HEK293 (cell line): ENCODE results near the gene PSMC3.
"Not testable (repeated sequence)": the region's sequence is repeated elsewhere in the genome, so short reads cannot be mapped to it uniquely, and the experiment has no call there.

Experiments used
- CTCF ChIA-PET: fragments of 350-600 bp; formaldehyde crosslinking; extraction: SDS; loops from one replicate; lab custom pipeline; 2021; ENCODE audit warnings: antibody characterized with exemption; lab: Yijun Ruan, JAX
- POLR2A ChIA-PET: fragments of 300-600 bp; formaldehyde crosslinking; extraction: SDS; loops from one replicate; lab custom pipeline; 2020; ENCODE audit warnings: antibody characterized with exemption, inconsistent platforms; lab: Yijun Ruan, JAX
- H3K27ac ChIP-seq: fragments of 200-500 bp; sonication (Bioruptor generic); 2 replicates; pipeline ENCODE4 v1.5.1; 2014; ENCODE audit warnings: low read depth, low read length, control low read depth, inconsistent platforms; ENCODE audit errors: extremely low read depth
- H3K36me3 ChIP-seq, 2 experiments: fragments of 200-500 bp in 1 of 2; sonication (Bioruptor generic) in 1 of 2; 1 replicate in 1 of 2; 2 replicates in 1 of 2; pipeline ENCODE4 v1.5.1; 2014 to 2017; ENCODE audit warnings: inconsistent platforms in 2 of 2, low read length in 2 of 2; ENCODE audit not compliant: control insufficient read depth in 2 of 2, insufficient read depth in 1 of 2
- H3K4me1 ChIP-seq: fragments of 200-500 bp; sonication (Bioruptor generic); 2 replicates; pipeline ENCODE4 v1.5.1; 2014; ENCODE audit warnings: mild to moderate bottlenecking, low read length, inconsistent platforms; ENCODE audit not compliant: control insufficient read depth, insufficient read depth
- H3K4me3 ChIP-seq: 2 replicates; pipeline ENCODE4 v1.5.1; 2011; ENCODE audit warnings: low read depth, mild to moderate bottlenecking, control low read depth, low read length, moderate library complexity
- H3K9me3 ChIP-seq: fragments of 200-500 bp; sonication (Bioruptor generic); 2 replicates; pipeline ENCODE4 v1.5.1; 2014; ENCODE audit warnings: low read depth, low read length, inconsistent platforms; ENCODE audit not compliant: control insufficient read depth, insufficient read depth
- GLIS1 ChIP-seq: fragments of 450-650 bp; formaldehyde crosslinking; IDR thresholded peaks from 2 replicates; pipeline ENCODE4 v1.5.1; 2016; ENCODE audit warnings: missing biosample characterization, missing genetic modification characterization
- SP7 ChIP-seq: fragments of 450-650 bp; formaldehyde crosslinking; IDR thresholded peaks from 2 replicates; pipeline ENCODE4 v1.5.1; 2016; ENCODE audit warnings: missing biosample characterization, missing genetic modification characterization
- WT1 ChIP-seq: fragments of 450-650 bp; formaldehyde crosslinking; IDR thresholded peaks from 2 replicates; pipeline ENCODE4 v1.5.1; 2016; ENCODE audit warnings: missing biosample characterization, missing genetic modification characterization
- ZBTB17 ChIP-seq: fragments of 450-650 bp; formaldehyde crosslinking; IDR thresholded peaks from 2 replicates; pipeline ENCODE4 v1.5.1; 2016; ENCODE audit warnings: missing biosample characterization, missing genetic modification characterization
- ZEB2 ChIP-seq: fragments of 450-650 bp; formaldehyde crosslinking; IDR thresholded peaks from 2 replicates; pipeline ENCODE4 v1.5.1; 2016; ENCODE audit warnings: missing biosample characterization, missing genetic modification characterization
- ZNF2 ChIP-seq: fragments of 450-650 bp; formaldehyde crosslinking; IDR thresholded peaks from 2 replicates; pipeline ENCODE4 v1.5.1; 2016; ENCODE audit warnings: missing biosample characterization, missing genetic modification characterization
- ZNF600 ChIP-seq: fragments of 450-650 bp; formaldehyde crosslinking; IDR thresholded peaks from 2 replicates; pipeline ENCODE4 v1.5.1; 2016; ENCODE audit warnings: missing biosample characterization, missing genetic modification characterization
- ZNF654 ChIP-seq: fragments of 450-650 bp; formaldehyde crosslinking; IDR thresholded peaks from 2 replicates; pipeline ENCODE4 v1.5.1; 2016; ENCODE audit warnings: low read depth, missing biosample characterization, missing genetic modification characterization
- ZNF660 ChIP-seq: fragments of 450-650 bp; IDR thresholded peaks from 2 replicates; pipeline ENCODE4 v1.5.1; 2018; ENCODE audit warnings: missing biosample characterization, mild to moderate bottlenecking, missing genetic modification characterization
- ZNF664 ChIP-seq: fragments of 450-650 bp; formaldehyde crosslinking; IDR thresholded peaks from 2 replicates; pipeline ENCODE4 v1.5.1; 2016; ENCODE audit warnings: missing biosample characterization, missing genetic modification characterization
- TF ChIP-seq, protein P1 (sequence below): fragments of 450-650 bp; formaldehyde crosslinking; IDR thresholded peaks from 2 replicates; pipeline ENCODE4 v1.5.1; 2016; ENCODE audit warnings: missing biosample characterization, missing genetic modification characterization
- TF ChIP-seq, protein P2 (sequence below): fragments of 450-650 bp; formaldehyde crosslinking; IDR thresholded peaks from 2 replicates; pipeline ENCODE4 v1.5.1; 2016; ENCODE audit warnings: missing biosample characterization, missing genetic modification characterization
- TF ChIP-seq, protein P3 (sequence below): fragments of 450-650 bp; formaldehyde crosslinking; IDR thresholded peaks from 2 replicates; pipeline ENCODE4 v1.5.1; 2016; ENCODE audit warnings: missing biosample characterization, missing genetic modification characterization
- TF ChIP-seq, protein P4 (sequence below): fragments of 450-650 bp; formaldehyde crosslinking; IDR thresholded peaks from 2 replicates; pipeline ENCODE4 v1.5.1; 2016; ENCODE audit warnings: missing biosample characterization, missing genetic modification characterization

PSMC3 gene

DNA sequence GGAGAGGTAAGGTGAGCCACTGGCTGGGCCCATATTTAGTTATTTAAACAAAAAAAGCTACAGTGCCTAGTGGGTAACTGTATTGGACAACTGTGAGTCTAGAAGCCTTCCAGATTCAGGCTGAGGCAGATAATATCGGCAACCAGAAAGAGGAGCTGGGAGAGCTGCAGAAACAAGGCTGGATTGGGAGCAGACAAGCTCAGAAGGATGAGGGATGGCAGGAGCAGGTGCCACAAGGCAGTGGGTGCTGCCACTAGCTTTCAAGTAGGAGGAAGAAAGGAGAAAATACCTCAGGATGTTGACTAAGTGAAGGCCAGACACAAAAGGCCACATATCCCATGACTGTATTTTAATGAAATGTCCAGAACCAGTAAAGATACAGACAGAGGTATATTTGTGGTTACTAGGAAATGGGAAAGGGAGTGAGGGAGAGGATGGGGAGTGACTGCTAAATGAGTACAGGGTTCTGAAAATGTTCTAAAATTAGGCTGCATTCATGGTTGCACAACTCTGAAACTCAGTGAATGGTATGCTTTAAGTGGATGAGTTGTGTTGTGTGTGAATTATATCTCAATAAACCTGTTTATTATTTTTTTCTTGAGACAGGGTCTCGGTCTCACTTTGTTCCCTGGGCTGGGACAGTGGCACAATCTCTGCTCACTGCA, 34.5 kb upstream of the PSMC3 start:
- peak; percentile 60 for TF ChIP-seq WT1
- peak; percentile 56 for TF ChIP-seq ZNF664
- TF ChIP-seq, protein P1, sequence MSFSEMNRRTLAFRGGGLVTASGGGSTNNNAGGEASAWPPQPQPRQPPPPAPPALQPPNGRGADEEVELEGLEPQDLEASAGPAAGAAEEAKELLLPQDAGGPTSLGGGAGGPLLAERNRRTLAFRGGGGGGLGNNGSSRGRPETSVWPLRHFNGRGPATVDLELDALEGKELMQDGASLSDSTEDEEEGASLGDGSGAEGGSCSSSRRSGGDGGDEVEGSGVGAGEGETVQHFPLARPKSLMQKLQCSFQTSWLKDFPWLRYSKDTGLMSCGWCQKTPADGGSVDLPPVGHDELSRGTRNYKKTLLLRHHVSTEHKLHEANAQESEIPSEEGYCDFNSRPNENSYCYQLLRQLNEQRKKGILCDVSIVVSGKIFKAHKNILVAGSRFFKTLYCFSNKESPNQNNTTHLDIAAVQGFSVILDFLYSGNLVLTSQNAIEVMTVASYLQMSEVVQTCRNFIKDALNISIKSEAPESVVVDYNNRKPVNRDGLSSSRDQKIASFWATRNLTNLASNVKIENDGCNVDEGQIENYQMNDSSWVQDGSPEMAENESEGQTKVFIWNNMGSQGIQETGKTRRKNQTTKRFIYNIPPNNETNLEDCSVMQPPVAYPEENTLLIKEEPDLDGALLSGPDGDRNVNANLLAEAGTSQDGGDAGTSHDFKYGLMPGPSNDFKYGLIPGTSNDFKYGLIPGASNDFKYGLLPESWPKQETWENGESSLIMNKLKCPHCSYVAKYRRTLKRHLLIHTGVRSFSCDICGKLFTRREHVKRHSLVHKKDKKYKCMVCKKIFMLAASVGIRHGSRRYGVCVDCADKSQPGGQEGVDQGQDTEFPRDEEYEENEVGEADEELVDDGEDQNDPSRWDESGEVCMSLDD (tag by site-specific recombination) = no peak
- TF ChIP-seq, all 188 proteins: peak for 2
- peaks cover 0 to 28% of the 10 kb centered on the region in 2 experiments; a peak in 2 of 3 replicates for H3K36me3 ChIP-seq
- POLR2A ChIA-PET = no interaction called here
- H3K9me3 ChIP-seq = no peaks in the 10 kb centered on the region
- no peak overlapping the region for H3K27ac ChIP-seq
- H3K4me1 ChIP-seq = peaks cover 4% of the 10 kb centered on the region
- CTCF ChIA-PET = no interaction called here
- no peak overlapping the region for H3K4me3 ChIP-seq

DNA sequence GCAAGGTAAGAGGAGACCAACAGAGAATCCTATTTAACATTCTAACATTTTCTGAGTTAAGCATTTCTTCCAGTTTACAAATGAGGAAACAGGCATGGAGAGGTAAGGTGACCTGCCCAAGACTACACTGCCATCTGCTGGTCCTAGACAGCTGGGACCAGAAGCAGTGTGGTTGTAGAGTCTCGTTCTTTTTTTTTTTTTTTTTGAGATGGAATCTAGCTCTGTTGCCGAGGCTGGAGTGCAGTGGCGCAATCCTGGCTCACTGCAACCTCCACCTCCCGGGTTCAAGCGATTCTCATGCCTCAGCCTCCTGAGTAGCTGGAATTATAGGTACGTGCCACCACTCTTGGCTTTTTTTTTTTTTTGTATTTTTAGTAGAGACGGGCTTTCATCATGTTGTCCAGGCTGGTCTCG, 28.0 kb upstream of the PSMC3 start:
- not testable (repeated sequence) for H3K4me3 ChIP-seq, H3K36me3 ChIP-seq, H3K4me1 ChIP-seq
- ChIA-PET CTCF (interaction anchor here (0.6 to 4.5 kb wide), 17 partner anchors 11 to 708 kb away, joined by 3 to 36 read pairs (median 4); partner anchors contain the start of genes NR1H3 and PSMC3), POLR2A (interaction anchor here (0.6 to 1.5 kb wide), 5 partner anchors 28 to 197 kb away, joined by 3 to 6 read pairs (median 4); partner anchors contain the start of gene PSMC3)
- TF ChIP-seq ZNF2 (tag by site-specific recombination) (peak; percentile 70; the same call in 1 of the 2 replicates), GLIS1 (tag by site-specific recombination) (0 out of 2 replicates have a peak, but pooled peaks have one; percentile 8), SP7 (tag by site-specific recombination) (0 out of 2 replicates have a peak, but pooled peaks have one; percentile 20), ZBTB17 (tag by site-specific recombination) (peak; percentile 52), ZNF654 (tag by site-specific recombination) (peak; percentile 94), ZNF600 (0 out of 2 replicates have a peak, but pooled peaks have one; percentile 10), ZNF660 (peak; percentile 71; the same call in 1 of the 2 replicates), ZEB2 (tag by site-specific recombination) (0 out of 2 replicates have a peak, but pooled peaks have one; percentile 37), ZNF664 (0 out of 2 replicates have a peak, but pooled peaks have one; percentile 32)
- TF ChIP-seq, protein P2, sequence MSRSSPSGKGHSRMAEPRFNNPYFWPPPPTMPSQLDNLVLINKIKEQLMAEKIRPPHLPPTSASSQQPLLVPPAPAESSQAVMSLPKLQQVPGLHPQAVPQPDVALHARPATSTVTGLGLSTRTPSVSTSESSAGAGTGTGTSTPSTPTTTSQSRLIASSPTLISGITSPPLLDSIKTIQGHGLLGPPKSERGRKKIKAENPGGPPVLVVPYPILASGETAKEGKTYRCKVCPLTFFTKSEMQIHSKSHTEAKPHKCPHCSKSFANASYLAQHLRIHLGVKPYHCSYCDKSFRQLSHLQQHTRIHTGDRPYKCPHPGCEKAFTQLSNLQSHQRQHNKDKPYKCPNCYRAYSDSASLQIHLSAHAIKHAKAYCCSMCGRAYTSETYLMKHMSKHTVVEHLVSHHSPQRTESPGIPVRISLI (tag by site-specific recombination) = peak; percentile 96
- TF ChIP-seq, protein P3, sequence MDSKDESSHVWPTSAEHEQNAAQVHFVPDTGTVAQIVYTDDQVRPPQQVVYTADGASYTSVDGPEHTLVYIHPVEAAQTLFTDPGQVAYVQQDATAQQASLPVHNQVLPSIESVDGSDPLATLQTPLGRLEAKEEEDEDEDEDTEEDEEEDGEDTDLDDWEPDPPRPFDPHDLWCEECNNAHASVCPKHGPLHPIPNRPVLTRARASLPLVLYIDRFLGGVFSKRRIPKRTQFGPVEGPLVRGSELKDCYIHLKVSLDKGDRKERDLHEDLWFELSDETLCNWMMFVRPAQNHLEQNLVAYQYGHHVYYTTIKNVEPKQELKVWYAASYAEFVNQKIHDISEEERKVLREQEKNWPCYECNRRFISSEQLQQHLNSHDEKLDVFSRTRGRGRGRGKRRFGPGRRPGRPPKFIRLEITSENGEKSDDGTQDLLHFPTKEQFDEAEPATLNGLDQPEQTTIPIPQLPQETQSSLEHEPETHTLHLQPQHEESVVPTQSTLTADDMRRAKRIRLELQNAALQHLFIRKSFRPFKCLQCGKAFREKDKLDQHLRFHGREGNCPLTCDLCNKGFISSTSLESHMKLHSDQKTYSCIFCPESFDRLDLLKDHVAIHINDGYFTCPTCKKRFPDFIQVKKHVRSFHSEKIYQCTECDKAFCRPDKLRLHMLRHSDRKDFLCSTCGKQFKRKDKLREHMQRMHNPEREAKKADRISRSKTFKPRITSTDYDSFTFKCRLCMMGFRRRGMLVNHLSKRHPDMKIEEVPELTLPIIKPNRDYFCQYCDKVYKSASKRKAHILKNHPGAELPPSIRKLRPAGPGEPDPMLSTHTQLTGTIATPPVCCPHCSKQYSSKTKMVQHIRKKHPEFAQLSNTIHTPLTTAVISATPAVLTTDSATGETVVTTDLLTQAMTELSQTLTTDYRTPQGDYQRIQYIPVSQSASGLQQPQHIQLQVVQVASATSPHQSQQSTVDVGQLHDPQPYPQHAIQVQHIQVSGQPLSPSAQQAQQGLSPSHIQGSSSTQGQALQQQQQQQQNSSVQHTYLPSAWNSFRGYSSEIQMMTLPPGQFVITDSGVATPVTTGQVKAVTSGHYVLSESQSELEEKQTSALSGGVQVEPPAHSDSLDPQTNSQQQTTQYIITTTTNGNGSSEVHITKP (tag by site-specific recombination) = 0 out of 2 replicates have a peak, but pooled peaks have one; percentile 20
- TF ChIP-seq, protein P4, sequence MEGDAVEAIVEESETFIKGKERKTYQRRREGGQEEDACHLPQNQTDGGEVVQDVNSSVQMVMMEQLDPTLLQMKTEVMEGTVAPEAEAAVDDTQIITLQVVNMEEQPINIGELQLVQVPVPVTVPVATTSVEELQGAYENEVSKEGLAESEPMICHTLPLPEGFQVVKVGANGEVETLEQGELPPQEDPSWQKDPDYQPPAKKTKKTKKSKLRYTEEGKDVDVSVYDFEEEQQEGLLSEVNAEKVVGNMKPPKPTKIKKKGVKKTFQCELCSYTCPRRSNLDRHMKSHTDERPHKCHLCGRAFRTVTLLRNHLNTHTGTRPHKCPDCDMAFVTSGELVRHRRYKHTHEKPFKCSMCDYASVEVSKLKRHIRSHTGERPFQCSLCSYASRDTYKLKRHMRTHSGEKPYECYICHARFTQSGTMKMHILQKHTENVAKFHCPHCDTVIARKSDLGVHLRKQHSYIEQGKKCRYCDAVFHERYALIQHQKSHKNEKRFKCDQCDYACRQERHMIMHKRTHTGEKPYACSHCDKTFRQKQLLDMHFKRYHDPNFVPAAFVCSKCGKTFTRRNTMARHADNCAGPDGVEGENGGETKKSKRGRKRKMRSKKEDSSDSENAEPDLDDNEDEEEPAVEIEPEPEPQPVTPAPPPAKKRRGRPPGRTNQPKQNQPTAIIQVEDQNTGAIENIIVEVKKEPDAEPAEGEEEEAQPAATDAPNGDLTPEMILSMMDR (tag by site-specific recombination) = peak; percentile 79
- TF ChIP-seq, all 188 proteins: peak for 12; not testable (repeated sequence) for 176
- not testable (repeated sequence) for H3K9me3 ChIP-seq, H3K27ac ChIP-seq
